AG09319 (cell line): ENCODE measurements around the gene COL7A1.

Experiments
- DNase-seq: peaks from one replicate; pipeline ENCODE4 v3.0.0-alpha.2; 2010; ENCODE audit warnings: low read depth; ENCODE audit errors: extremely low read depth
- CTCF ChIP-seq: IDR thresholded peaks from 2 replicates; pipeline ENCODE4 v1.5.1; 2011; ENCODE audit warnings: low read depth, mild to moderate bottlenecking, inconsistent platforms, low read length, moderate library complexity

The COL7A1 gene

DNA sequence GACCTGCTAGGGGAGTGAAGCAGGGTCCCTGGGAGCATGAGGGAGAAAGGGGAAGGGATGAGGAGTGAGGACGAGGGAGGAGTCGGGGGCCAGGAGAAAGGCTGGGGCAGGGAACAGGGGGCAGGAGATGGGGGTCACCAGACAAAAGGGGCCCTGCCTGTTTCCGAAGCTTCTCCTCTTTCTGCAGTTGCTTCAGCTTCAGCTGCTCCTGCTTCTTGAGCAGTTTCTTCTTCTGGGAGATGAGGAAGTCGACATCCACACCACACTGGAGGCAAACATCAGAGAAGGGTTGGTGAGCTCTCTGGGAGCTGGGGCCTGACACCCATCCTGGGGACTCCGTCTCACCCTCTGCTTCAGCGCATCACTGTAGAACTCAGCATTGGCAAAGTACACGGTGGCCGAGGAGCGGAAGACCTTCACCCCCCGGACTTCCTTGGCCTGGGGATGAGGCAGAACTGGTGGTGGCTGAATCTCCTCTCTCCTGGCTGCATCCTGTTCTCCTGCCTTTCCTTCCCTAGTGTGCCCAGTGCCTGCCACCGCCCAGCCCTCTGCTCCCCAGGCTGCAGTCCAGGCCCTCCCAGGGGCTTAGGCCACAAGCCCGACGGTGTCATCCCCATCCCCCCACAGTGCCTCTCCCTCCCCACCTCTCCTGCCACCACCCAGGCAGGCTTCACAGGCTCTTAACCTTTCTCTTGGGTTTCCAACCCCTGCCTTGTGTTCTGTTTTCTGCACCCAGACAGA is 33.3 kb upstream of the COL7A1 start:
- no peak for TF ChIP-seq CTCF
- no peak for DNase-seq

DNA sequence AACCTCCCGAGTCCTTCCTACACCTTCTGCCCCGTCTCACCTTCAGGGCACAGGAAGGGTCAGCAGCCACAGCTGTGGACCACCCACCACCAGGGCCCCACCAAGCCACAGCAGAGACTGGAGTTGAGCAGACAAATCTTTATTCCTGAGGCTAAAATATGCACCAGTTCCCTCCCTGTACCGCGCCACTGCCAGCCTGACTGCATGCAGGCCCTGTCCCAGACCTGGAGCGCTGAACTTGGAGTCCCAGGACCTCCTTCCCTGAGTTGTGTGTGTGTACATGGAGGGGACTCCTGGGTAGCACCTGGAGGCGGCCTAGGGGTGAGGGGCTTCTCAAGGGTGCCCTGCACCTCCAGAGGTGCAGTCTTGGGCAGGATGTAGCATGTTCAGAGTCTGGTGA is 30.5 kb upstream of the COL7A1 start:
- DNase-seq: no peak
- no peak for TF ChIP-seq CTCF

DNA sequence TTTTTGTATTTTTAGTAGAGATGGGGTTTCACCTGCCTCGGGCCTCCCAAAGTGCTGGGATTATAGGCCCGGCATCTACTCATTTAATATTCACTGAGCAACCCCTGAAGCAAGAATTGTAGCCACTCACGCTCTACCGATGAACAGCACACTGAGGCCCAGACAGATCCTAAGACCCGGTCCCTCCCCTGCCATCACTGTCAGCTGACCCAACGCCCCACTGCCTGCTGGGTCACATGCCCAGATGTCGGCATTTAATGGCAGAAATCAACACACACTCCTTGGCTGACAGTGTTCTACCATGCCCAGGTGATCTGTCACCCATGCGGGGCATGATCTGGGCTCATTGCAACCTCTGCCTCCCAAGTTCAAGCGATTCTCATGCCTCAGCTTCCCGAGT is 29.6 kb upstream of the COL7A1 start:
- TF ChIP-seq CTCF: no peak
- no peak for DNase-seq

GRCh38 chr3:48623851-48624547 is 28.9 kb upstream of the COL7A1 start:
- no peak for DNase-seq
- TF ChIP-seq CTCF: no peak

GRCh38 chr3:48621461-48621869 is 26.3 kb upstream of the COL7A1 start, which contains the start of gene TMEM89:
TSS of gene TMEM89 (minus strand) at chr3:48621769. CDS start at chr3:48621756, 13 bp downstream.
- TF ChIP-seq CTCF: no peak
- no peak for DNase-seq

GRCh38 chr3:48619541-48620524 is 24.7 kb upstream of the COL7A1 start:
- TF ChIP-seq CTCF: no peak
- DNase-seq: no peak
